NAMALWA (cell line): Measurements from ENCODE around the gene NUP43.
"Not testable (repeated sequence)": the region's sequence is repeated elsewhere in the genome, so short reads cannot be mapped to it uniquely, and the experiment has no call there.

ENCODE experiments used
- DNase-seq: peaks from one replicate; pipeline ENCODE4 v3.0.0-alpha.2; 2015; ENCODE audit warnings: low spot score

NUP43 gene

GRCh38 chr6:149691201-149691600 lies 55.1 kb downstream of the NUP43 start:
- DNase-seq: no peak

GRCh38 chr6:149686230-149686629 lies 60.1 kb downstream of the NUP43 start:
- DNase-seq: no peak

GRCh38 chr6:149683256-149683859 lies 63.0 kb downstream of the NUP43 start:
- DNase-seq: no peak

- DNase-seq: not testable (repeated sequence)
Measured at GRCh38 chr6:149681845-149682244, 64.5 kb downstream of the NUP43 start.

- DNase-seq: no peak
Measured at GRCh38 chr6:149681209-149681608, 65.1 kb downstream of the NUP43 start.

GRCh38 chr6:149680503-149680902 lies 65.8 kb downstream of the NUP43 start:
- no peak for DNase-seq
